GM19035 (cell line): ENCODE data around the gene ATF7IP2.

Source experiments
- ATAC-seq: cut with Tn5 transposase; IDR thresholded peaks from one replicate; pipeline ENCODE4 v1.9.1; 2021; ENCODE audit not compliant: unreplicated experiment

Gene ATF7IP2

DNA sequence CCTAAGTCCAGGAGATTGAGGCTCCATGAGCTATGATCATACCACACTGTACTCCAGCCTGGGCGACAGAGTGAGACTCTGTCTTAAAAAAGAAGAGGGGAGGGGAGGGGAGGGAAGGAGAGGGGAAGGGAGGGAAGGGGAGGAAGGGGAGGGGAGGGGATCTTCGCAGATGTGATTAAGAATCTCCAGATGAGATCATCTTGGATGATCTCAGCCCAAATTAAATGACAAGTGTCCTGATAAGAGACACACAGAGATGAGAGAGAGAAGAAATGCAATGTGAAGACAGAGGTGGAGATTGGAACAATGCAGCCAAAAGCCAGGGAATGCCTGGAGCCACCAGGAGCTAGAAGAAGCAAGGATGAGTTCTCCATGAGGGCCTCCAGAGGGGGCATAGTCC is 124.4 kb downstream of the ATF7IP2 start:
- no peak for ATAC-seq

DNA sequence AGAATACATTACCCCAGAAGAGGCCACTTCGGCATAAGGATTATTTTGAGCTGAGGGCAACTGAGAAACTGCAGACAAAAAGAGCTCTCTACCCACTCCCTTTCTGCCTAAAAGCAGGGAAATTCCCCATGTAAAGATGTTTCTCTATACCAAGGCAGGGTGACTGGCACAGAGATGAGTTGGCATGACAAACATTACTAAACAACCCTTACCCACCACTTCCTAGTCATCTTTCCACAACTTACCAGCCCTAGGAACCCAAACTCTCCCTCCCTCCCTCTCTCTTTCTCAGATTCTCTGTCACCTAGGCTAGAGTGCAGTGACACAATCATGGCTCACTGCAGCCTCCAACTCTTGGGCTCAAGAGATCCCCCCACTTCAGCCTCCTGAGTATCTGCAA is 126.0 kb downstream of the ATF7IP2 start:
- ATAC-seq: no peak

DNA sequence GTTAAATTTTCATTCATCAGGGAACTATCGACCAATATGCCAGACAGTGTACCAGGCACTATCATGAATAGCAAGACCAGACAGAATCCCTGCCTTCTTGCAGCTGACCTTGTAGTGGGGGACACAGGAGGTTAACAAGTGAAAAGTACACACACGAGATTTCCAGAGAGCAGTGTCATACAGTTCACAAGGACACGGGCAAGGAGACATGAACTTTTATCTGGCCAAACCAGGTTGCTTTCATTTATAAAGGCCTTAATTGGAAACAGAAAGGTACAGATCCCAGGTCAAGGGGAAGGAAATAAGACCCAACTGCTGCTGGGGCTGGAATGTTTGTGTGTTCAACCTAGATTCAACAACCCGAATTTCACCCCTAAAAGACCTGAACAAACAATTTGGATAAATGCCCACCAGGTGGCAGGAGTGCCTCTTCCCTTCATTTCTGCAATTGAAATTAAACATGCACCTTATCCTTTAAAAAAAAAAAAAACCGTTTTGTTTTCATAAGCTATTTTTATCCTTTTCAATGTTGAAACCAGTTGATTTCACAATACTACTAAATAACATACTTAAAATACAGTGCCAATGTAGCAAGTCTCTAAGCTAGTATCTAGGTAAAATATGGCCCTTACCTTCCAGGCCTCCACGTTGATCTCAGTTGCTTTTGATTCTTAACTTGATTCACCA is 128.7 kb downstream of the ATF7IP2 start:
- no peak for ATAC-seq

DNA sequence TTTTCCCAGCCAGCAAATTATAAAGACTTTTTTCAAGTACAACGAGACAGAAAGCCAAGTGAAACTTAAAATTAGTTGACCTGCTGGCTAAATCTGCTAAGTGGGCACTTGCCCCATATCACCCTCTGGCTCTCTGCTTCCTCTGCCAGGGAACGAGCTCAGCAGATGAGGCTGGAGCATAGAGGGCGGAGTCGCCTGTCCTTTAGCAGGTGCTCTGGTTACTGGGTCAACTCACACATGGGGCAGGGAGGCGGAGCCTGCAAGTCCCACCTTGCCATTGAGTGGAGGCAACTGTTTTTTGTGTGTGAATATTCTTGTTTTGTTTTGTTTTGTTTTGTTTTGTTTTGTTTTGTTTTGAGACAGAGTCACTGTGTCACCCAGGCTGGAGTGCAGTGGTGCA is 132.0 kb downstream of the ATF7IP2 start:
- ATAC-seq: no peak

DNA sequence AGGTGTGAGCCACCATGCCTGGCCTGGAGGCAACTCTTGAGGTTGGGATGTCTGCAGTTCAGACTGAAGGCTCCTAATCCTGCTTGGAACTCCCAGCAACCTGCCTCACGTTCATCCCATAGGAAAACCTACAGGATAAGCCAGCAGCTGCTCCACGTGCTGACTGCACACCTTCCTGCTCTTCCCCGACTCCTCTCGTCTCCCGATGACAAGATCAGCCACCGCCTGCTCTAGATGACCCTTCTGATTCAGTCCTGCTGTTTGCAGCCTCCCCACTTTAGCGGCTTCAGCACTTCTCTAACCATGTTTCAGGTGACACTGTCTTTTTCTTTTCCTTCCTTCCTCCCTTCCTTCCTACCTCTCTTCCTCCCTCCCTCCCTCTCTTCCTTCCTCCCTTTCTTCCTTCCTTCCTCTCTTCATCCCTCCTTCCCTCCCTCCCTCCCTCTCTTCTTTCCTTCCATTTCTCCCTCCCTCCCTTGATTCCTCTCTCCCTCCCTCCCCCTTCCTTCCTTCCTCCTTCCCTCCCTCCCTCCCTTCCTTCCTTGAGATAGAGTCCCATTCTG is 132.7 kb downstream of the ATF7IP2 start:
- no peak for ATAC-seq

DNA sequence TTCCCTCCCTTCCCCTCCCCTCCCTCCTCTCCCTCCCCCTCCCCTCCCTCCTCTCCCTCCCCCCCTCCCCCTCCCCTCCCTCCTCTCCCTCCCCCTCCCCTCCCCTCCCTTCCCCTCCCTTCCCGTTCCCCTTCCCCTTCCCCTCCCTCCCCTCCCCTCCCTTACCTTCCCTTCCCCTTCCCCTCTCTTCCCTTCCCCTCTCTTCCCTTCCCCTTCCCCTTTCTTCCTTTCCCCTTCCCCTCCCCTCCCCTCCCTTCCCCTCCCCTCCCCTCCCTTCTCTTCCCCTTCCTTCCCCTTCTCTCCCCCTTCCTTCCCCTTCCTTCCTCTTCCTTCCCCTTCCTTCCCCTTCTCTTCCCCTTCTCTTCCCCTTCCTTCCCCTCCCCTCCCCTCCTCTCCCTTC is 133.4 kb downstream of the ATF7IP2 start:
- no peak for ATAC-seq

DNA sequence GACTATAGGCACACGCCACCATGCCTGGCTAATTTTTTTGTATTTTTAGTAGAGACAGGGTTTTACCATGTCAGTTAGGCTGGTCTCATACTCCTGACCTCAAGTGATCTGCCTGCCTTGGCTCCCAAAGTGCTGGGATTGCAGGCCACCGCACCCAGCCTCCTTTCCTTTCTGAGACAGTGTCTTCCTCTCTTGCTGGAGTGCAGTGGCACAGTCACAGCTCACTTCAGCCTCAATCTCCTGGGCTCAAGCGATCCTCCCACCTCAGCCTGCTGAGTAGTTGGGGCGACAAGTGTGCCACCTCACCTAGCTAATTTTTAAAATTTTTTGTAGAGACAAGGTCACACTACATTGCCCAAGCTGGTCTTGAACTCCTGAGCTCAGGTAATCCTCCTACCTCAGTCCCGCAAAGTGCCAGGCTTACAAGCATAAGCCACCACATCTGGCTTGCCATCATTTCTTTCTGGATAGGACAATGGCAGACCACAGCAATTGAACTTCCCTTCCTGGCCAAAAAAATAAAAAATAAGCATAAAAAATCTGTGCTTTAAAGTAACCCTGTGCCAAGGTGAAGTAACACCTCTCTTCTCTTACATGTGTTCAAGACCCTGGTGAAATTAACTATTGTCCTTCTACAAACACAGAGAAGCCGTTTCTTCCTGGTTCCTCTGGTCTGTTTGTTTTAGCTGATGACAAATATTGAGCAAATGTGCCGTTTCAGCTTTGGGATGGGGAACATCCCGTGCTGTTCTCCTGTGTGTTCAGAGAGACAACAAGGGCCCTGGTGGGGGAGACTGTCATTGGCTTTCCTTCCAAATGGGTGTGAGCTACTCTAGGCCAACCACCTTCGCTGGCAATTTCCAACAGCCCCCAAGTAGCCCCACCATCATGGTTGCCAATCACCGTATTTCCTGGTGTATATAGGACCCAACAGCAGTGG is 134.3 kb downstream of the ATF7IP2 start:
- no peak for ATAC-seq

DNA sequence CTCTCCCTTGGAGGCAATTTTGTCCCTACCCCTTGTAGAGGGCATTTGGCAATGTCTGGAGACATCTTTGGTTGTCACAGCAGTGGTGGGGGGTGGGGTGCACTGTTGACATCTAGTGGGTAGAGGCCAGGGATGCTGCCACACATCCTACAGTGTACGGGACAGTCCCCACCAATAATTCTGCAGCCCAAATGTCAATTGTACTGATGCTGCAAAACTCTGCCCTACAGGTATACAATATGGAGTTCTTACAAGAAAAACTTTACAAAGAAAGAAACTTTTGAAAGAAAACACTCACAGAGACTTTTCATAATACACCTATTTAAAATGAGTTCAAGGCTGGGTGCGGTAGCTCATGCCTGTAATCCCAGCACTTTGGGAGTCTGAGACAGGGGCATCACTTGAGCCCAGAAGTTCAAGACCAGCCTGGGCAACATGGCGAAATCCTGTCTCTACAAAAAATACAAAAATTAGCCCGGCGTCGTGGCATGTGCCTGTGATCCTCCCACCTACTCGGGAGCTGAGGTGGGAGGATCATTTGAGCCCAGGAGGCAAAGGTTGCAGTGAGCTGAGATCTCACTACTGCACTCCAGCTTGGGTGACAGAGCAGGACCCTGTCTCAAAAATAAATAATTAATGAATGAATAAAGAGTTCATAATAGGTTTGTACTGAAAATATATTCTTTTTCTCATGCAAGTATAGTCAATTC is 135.2 kb downstream of the ATF7IP2 start:
- no peak for ATAC-seq

DNA sequence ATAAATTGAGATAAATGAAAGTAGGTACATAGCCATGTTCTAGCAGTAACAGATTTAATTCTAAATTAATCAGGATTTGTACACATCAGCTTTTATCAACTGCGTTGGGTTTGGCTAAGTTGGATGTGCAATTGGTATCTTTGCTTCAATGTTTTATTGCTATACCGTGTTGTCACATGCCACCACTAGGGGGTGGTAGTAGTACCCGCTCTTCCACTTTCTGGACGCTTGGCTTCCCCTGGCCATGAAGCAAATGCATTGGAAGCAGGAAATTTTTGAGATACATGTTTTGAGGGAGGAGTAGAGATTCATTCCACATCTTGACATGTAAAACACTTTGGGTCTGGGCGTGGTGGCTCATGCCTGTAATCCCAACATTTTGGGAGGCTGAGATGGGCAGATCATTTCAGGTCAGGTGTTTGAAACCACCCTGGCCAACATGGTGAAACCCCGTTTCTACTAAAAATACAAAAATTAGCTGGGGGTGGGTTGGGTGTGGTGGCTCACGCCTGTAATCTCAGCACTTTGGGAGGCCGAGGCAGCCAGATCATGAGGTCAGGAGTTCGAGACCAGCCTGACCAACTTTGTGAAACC is 135.9 kb downstream of the ATF7IP2 start:
- no peak for ATAC-seq

DNA sequence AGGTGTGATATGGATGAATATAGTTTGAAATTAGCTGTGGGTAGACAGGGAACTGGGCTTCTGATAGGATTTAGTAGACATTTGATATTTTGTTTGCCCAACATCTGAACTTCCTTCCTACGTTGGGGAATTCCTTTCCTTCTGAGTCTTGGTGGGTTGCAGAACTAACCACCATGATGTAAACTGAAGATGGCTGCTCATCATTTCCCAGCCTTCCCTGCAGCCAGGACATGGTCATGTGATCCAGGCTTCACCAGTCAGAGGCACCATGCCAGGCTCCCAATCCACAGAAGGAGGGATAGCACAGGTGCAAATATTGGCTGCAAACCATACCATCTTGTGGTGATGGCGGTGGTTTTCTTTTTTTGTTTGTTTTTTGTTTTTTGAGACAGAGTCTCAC is 137.1 kb downstream of the ATF7IP2 start:
- no peak for ATAC-seq

DNA sequence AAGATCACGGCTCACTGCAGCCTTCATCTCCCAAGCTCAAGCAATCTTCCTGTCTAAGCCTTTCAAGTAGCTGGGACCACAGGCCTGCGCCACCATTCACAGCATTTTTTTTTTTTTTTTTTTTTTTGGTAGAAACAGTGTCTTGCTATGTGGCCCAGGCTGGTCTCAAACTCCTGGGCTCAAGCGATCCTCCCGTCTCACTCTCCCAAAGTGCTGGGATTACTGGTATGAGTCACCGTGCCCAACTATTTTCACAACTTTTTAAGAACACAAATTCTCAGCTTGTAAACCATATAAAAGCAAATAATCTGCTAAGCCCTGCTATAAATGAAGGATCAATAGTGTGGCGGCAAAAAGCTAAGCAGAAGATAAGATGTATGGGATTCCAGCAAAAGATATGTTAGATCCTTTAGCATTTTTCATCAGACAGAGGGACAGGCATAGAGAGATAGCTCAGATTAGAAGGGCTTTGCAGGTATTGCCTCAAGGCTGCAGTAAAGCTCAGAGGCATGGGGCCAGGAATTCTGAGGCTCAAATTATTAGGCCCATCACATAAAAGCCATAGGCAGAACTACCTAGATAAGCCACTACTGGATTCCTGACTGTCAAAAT is 139.5 kb downstream of the ATF7IP2 start:
- ATAC-seq: no peak

DNA sequence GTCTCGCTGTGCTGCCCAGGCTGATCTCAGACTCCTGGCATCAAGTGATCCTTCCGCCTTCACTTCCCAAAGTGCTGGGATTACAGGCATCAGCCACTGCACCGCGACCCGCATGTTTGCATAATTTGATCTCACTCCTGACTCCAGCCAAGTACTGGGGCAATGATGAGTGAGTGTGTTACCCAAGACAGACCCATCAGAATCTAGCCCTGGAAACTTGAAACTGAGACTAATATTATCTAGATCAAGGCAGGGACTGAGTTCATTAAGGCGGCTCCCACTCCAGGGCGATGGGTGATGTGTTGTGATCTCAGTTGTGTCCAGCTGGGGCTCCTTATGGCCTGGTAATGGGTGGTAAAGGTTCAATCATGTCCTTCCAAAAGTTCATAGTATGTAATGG is 141.1 kb downstream of the ATF7IP2 start:
- ATAC-seq: no peak

DNA sequence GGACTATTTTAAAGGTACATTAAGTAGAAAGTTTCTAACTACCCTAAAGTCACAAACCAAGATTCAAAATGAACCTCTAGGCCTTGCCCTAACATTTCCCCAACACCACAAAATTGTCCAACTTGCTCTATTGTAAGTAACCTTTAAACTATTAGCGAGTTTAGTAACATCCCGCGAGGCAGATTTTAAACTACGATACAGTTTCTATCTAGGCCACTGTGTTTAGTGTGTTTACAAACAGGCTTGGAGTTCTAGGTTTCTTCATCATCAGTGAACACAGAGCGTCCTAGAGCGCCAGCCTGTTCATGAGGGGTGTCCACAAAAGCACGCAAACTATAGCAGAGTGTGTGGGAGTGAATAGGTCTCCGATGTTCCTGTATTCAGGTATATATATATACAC is 142.8 kb downstream of the ATF7IP2 start:
- no peak for ATAC-seq

DNA sequence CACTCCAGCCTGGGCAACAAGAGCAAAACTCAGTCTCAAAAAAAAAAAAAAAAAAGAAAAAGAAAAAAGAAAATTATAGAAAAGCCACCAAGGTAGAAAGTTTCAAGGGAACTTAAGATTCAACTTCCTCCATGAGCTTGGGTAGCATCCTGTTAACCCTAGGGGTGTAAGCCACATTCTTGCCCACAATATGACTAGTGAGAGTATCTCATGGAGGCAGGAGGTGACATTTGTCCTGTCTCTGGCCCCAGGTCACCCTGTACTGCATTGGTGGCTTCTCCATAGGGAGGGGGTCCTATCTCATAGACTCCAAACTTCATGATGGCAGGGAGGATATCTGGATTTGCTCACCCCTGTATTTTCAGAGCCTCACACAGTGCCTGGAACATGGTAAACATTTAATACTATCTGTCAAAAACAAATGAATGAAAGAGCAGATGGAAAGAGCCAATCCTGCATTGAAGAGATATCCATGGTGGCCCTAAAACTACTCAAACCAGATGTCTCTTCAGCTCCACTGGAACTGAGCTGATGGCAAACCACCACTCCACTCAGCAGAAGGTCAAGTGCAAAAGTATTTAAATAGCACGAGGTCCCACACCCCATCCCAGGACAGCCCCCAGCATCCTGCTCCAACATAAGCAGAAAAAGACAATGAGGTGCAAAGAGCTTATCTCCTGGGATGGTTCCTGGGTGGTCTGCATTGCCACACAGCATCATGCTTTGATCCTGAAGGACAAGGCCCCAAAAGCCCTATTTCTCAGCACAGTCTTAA is 144.2 kb downstream of the ATF7IP2 start:
- ATAC-seq: no peak

DNA sequence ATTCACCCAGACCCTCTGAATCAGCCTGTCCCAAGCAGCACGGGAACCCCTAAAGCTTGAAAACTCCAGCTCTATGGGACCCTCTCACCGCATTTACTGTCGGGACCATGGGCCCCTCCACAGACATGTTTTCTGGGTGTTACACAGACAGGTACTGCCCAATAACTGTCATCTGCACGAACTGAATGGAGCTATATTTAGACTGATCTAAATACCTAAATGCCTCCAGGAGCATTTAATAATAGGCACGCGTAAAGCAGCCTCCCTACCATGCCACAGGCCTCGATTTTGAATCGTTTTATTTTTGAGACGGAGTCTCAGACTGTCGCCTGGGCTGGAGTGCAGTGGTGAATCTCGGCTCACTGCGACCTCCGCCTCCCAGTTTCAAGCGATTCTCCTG is 144.8 kb downstream of the ATF7IP2 start:
- no peak for ATAC-seq

DNA sequence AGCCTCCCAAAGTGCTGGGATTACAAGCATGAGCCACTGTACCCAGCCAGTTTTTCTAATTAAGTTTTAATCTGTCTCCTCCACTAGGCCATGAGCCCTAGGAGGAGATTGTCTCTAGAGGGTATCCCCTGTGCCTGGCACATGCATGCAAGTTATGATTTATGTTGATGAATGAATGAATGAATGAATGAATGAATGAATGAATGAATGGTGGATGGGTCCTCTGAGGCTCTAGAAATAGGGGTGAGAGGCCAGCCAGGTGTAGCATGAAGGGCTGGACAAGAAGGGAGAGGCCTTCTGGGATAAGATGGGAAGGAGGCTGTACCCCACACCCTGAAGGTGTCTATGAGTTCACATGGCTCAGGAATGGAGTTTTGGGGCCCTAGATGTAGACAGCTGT is 145.7 kb downstream of the ATF7IP2 start:
- ATAC-seq: no peak
